ENCODE data around the gene CD300LF. TPM values are rescaled to one million over a fixed set of nuclear protein-coding genes. Genes with fewer than 3 reads are reported as not detected.

CD300LF gene
- total and polyA plus RNA-seq, 9 of the 15 experiments (the other 6 are each of a cell fraction or from before 2014, with no cell fraction given): not detected

DNA sequence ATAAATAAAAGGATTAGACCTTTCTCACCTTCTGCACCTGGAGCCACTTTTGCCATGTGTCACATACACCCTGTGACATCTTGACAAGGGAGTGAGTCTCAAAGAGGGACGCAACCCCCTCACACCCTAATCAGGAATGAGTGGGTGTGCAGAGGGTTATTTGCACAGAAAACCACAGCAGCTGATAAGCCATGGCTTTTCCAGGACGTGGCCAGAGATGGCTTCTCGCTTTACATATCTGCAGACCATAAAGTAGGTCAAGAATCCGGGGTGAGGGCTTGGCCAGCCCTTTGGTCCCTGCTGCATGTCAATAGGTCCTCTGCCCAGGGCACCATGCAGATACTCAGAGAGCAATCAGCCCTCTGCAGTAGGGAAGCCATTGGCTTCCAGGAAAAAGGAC, 2.4 kb upstream of the CD300LF start (continued):
- TF ChIP-seq ZNF408 (CRISPR knock-in tag; IDR thresholded peaks at IDR 0.05; ENCODE audit: low read depth) (no peak), EHMT2 (IDR thresholded peaks at IDR 0.05) (no peak), GATAD2B (IDR thresholded peaks at IDR 0.05; ENCODE audit: borderline replicate concordance) (no peak), KLF16 (IDR thresholded peaks at IDR 0.05) (peak; percentile 94), FUS (optimal IDR thresholded peaks at IDR 0.05; ENCODE audit: low read depth, low read length) (no peak), RNF2 (IDR thresholded peaks at IDR 0.05) (peak; percentile 95; the same call in 1 of the 2 replicates), CC2D1A (IDR thresholded peaks at IDR 0.05) (no peak), DEAF1 (CRISPR knock-in tag; IDR thresholded peaks at IDR 0.05) (no peak), PCBP1 (IDR thresholded peaks at IDR 0.05; ENCODE audit: low read depth, low read length, poor library complexity, severe bottlenecking) (no peak), SREBF1 (IDR thresholded peaks at IDR 0.05; ENCODE audit: borderline replicate concordance, low read depth, low read length) (no peak), NBN (IDR thresholded peaks at IDR 0.05; ENCODE audit: low read depth) (peak; percentile 35; the same call in 1 of the 2 replicates), FOSL1 (tag; conservative IDR thresholded peaks at IDR 0.05) (peak; percentile 71), SMARCC2 (IDR thresholded peaks at IDR 0.05; ENCODE audit: low read depth) (peak; percentile 32; the same call in 1 of the 2 replicates), SRSF1 (IDR thresholded peaks at IDR 0.05; ENCODE audit: low read depth, low read length) (no peak), HDAC3 (IDR thresholded peaks at IDR 0.05; ENCODE audit: borderline replicate concordance, partially characterized antibody) (peak; percentile 88), ELF2 (CRISPR knock-in tag; IDR thresholded peaks at IDR 0.05) (no peak), BRCA1 (IDR thresholded peaks at IDR 0.05) (no peak), BRCA1 (CRISPR knock-in tag; IDR thresholded peaks at IDR 0.05) (no peak), HEY1 (CRISPR knock-in tag; IDR thresholded peaks at IDR 0.05; ENCODE audit: borderline replicate concordance) (peak; percentile 76; the same call in 1 of the 2 replicates), TBL1XR1 (IDR thresholded peaks at IDR 0.05; ENCODE audit: low read length in 2 of 2) (peak in 1 of 2 experiments; percentile 92; a peak in 2 of 4 replicates), MCM3 (IDR thresholded peaks at IDR 0.05) (no peak), ZC3H8 (IDR thresholded peaks at IDR 0.05) (no peak), CBX5 (IDR thresholded peaks at IDR 0.05; ENCODE audit: borderline replicate concordance, low read depth) (no peak)
- TF ChIP-seq, protein P1, sequence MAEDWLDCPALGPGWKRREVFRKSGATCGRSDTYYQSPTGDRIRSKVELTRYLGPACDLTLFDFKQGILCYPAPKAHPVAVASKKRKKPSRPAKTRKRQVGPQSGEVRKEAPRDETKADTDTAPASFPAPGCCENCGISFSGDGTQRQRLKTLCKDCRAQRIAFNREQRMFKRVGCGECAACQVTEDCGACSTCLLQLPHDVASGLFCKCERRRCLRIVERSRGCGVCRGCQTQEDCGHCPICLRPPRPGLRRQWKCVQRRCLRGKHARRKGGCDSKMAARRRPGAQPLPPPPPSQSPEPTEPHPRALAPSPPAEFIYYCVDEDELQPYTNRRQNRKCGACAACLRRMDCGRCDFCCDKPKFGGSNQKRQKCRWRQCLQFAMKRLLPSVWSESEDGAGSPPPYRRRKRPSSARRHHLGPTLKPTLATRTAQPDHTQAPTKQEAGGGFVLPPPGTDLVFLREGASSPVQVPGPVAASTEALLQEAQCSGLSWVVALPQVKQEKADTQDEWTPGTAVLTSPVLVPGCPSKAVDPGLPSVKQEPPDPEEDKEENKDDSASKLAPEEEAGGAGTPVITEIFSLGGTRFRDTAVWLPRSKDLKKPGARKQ (CRISPR knock-in tag; IDR thresholded peaks at IDR 0.05): no peak
- TF ChIP-seq, protein P2, sequence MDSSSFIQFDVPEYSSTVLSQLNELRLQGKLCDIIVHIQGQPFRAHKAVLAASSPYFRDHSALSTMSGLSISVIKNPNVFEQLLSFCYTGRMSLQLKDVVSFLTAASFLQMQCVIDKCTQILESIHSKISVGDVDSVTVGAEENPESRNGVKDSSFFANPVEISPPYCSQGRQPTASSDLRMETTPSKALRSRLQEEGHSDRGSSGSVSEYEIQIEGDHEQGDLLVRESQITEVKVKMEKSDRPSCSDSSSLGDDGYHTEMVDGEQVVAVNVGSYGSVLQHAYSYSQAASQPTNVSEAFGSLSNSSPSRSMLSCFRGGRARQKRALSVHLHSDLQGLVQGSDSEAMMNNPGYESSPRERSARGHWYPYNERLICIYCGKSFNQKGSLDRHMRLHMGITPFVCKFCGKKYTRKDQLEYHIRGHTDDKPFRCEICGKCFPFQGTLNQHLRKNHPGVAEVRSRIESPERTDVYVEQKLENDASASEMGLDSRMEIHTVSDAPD (CRISPR knock-in tag; IDR thresholded peaks at IDR 0.05): no peak
- TF ChIP-seq, protein P3, sequence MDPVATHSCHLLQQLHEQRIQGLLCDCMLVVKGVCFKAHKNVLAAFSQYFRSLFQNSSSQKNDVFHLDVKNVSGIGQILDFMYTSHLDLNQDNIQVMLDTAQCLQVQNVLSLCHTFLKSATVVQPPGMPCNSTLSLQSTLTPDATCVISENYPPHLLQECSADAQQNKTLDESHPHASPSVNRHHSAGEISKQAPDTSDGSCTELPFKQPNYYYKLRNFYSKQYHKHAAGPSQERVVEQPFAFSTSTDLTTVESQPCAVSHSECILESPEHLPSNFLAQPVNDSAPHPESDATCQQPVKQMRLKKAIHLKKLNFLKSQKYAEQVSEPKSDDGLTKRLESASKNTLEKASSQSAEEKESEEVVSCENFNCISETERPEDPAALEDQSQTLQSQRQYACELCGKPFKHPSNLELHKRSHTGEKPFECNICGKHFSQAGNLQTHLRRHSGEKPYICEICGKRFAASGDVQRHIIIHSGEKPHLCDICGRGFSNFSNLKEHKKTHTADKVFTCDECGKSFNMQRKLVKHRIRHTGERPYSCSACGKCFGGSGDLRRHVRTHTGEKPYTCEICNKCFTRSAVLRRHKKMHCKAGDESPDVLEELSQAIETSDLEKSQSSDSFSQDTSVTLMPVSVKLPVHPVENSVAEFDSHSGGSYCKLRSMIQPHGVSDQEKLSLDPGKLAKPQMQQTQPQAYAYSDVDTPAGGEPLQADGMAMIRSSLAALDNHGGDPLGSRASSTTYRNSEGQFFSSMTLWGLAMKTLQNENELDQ (CRISPR knock-in tag; IDR thresholded peaks at IDR 0.05; ENCODE audit: borderline replicate concordance): no peak

Data from K562 (cell line).